Common myeloid progenitor, CD34-positive (primary cell): ENCODE results near the gene MBD3L5.

Experiments used
- CTCF ChIA-PET: fragments of 350-600 bp; sonication (Branson Sonifier 250); formaldehyde crosslinking; loops from one replicate; lab custom pipeline; 2021; ENCODE audit warnings: antibody characterized with exemption; lab: Charles Lee
- POLR2A ChIA-PET: fragments of 350-600 bp; sonication (Branson Sonifier 250); formaldehyde crosslinking; loops from one replicate; lab custom pipeline; 2021; ENCODE audit warnings: antibody characterized with exemption; lab: Charles Lee
- DNase-seq, 3 donors: peaks; one replicate each; pipeline versions ENCODE4 v3.0.0 to v3.0.0-alpha.2; 2013
- H3K27ac ChIP-seq, 2 experiments: 1 replicate in 1 of 2; 2 replicates in 1 of 2; pipeline ENCODE4 v1.7.0; 2013; ENCODE audit warnings: inconsistent platforms in 2 of 2, low read length in 2 of 2, mild to moderate bottlenecking in 2 of 2, low read depth in 1 of 2, moderate library complexity in 1 of 2; ENCODE audit not compliant: severe bottlenecking in 2 of 2, insufficient read depth in 1 of 2, poor library complexity in 1 of 2
- H3K27me3 ChIP-seq, 5 experiments: replicated peaks in 2 of 5; 1 replicate in 3 of 5; 2 replicates in 2 of 5; pipeline versions ENCODE4 v1.6.1 to v1.7.0; 2013; ENCODE audit warnings: low read length in 4 of 5, mild to moderate bottlenecking in 2 of 5, moderate library complexity in 2 of 5, inconsistent platforms in 1 of 5; ENCODE audit not compliant: insufficient read depth in 5 of 5, control insufficient read depth in 4 of 5
- H3K36me3 ChIP-seq, 4 experiments: 1 replicate in 2 of 4; 2 replicates in 2 of 4; pipeline versions ENCODE4 v1.6.1 to v1.7.0; 2013; ENCODE audit warnings: low read length in 3 of 4, control low read depth in 1 of 4, mild to moderate bottlenecking in 1 of 4; ENCODE audit not compliant: control insufficient read depth in 4 of 4, insufficient read depth in 4 of 4
- H3K4me1 ChIP-seq, 4 experiments: 1 replicate in 3 of 4; 2 replicates in 1 of 4; pipeline versions ENCODE4 v1.6.1 to v1.7.1; 2013; ENCODE audit warnings: low read length in 3 of 4, mild to moderate bottlenecking in 3 of 4, control low read depth in 1 of 4, inconsistent platforms in 1 of 4, moderate library complexity in 1 of 4; ENCODE audit not compliant: control insufficient read depth in 4 of 4, insufficient read depth in 4 of 4; ENCODE audit errors: control extremely low read depth in 1 of 4
- H3K4me3 ChIP-seq, 7 experiments: 1 replicate in 4 of 7; 2 replicates in 3 of 7; pipeline versions ENCODE4 v1.5.1 to v1.7.0; 2013; ENCODE audit warnings: mild to moderate bottlenecking in 7 of 7, low read length in 6 of 7, moderate library complexity in 6 of 7, inconsistent platforms in 2 of 7, low read depth in 2 of 7, control low read depth in 1 of 7; ENCODE audit not compliant: insufficient read depth in 4 of 7, control insufficient read depth in 1 of 7; ENCODE audit errors: extremely low read depth in 1 of 7
- H3K9me3 ChIP-seq, 5 experiments: 1 replicate in 4 of 5; 2 replicates in 1 of 5; pipeline versions ENCODE4 v1.6.1 to v1.7.1; 2013; ENCODE audit warnings: low read length in 4 of 5, mild to moderate bottlenecking in 2 of 5, inconsistent platforms in 1 of 5, low read depth in 1 of 5, moderate library complexity in 1 of 5; ENCODE audit not compliant: control insufficient read depth in 4 of 5, insufficient read depth in 2 of 5; ENCODE audit errors: control extremely low read depth in 1 of 5
- WGBS: methylation state at CpG from one replicate; pipeline ENCODE4 v1.1.5; 2013; ENCODE audit not compliant: insufficient coverage; 5-methylcytosine and 5-hydroxymethylcytosine counted together

Gene MBD3L5

DNA sequence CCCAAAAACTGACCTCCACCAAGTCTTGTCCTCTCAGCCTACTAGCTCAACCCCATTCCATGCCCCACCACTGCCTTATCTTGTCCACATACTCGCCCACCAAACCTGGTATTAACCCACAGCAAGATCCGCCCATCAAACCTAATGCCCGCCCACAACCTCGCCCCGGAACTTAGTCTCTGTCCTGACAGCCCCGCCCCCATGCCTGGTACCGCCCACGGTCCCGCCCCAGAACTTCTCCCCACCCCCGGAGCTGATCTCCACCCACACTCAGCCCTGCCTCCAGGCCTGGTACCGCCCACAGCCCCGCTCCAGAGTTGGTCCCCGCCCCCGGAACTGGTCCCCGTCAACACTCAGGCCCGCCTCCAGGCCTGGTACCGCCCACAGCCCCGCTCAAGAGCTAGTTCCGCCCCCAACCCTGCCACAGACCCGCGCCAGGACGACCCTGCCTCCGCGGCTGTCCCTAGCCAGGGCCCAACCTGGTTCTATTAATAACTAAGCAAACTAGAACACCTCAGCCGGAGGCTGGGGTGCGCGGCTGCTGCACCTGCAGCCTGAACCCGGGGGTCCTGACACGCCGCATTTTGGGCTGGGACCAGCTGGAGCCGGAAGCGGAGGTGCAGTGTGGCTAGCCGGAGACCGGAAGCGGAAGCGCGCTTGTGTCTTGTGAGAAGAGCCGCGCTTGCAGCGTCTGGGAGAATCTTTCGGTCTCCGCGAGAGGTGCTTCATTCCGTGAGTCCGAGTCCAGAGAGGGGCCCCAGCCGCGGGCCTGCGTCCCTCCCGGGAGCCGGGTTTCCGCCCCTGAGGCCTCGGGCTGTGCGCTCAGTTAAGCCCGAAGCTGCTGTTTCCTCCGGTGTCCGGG is 38.9 kb downstream of the MBD3L5 start, which contains the start of gene ZNF557:
ZNF557 (plus strand) TSS at position 662 of the 862 bp plus-strand sequence. CDS start 5,372 bp downstream, outside the sequence.
- Histone ChIP-seq H3K9me3 (peaks cover 0 to 16% (median 11%) of the 10 kb centered on the region in 5 experiments), H3K27ac (peak within 1 kb of the TSS; percentile 64 to 89), H3K36me3 (peaks cover 10 to 33% (median 22%) of the 10 kb centered on the region in 4 experiments), H3K27me3 (no peaks in the 10 kb centered on the region), H3K4me3 (peak within 1 kb of the TSS; percentile 90 to 98 (median 97)), H3K4me1 (peaks cover 5 to 13% (median 10%) of the 10 kb centered on the region in 4 experiments)
- ChIA-PET POLR2A (interaction anchor here (0.8 to 1.4 kb wide), 2 partner anchors 18 to 22 kb away, joined by 3 to 6 read pairs; no protein-coding TSS in a partner anchor), CTCF (interaction anchor here (0.6 to 1.4 kb wide), 3 partner anchors 15 to 951 kb away, joined by 3 read pairs; no protein-coding TSS in a partner anchor)
- WGBS: 0% methylated on average over 39 of the region's 56 CpGs
- peak; percentile 98 to 99 (median 99) for DNase-seq

GRCh38 chr19:7069904-7070226 is 39.5 kb downstream of the MBD3L5 start:
- peaks cover 0 to 17% (median 13%) of the 10 kb centered on the region in 5 experiments for H3K9me3 ChIP-seq
- no peaks in the 10 kb centered on the region for H3K27me3 ChIP-seq
- POLR2A ChIA-PET: interaction anchor here (0.8 to 1.4 kb wide), 2 partner anchors 17 to 21 kb away, joined by 3 to 6 read pairs; no protein-coding TSS in a partner anchor
- 0% methylated on average over 4 of the region's 12 CpGs for WGBS
- CTCF ChIA-PET: interaction anchor here (0.6 to 1.4 kb wide), 3 partner anchors 15 to 950 kb away, joined by 3 read pairs; no protein-coding TSS in a partner anchor
- peak overlapping the region; percentile 64 to 89 for H3K27ac ChIP-seq
- H3K4me3 ChIP-seq: peak overlapping the region; percentile 90 to 98 (median 97)
- H3K4me1 ChIP-seq: peaks cover 5 to 13% (median 10%) of the 10 kb centered on the region in 4 experiments
- DNase-seq: no peak
- peaks cover 10 to 39% (median 27%) of the 10 kb centered on the region in 4 experiments for H3K36me3 ChIP-seq

DNA sequence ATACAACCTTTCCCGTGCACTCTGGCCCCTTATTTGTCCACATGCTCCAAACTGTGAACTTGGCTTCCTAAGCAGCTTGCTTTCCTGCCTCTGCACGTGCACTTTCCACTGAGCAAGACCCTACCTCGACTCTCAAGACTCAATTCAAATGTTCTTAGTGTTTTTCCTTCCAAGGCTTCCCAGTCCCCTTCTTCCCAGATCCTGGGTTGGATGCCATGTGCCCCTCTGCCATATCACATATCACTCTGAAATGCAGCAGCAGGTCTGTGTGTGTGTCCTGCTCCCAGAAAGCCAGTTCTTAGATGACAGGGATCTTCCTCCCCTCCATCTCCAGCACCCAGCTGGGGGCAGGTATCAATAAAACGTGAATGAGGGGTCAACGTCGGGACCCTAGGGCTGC is 42.2 kb downstream of the MBD3L5 start:
- Histone ChIP-seq H3K4me3 (no peak overlapping the region), H3K9me3 (peaks cover 1 to 42% (median 34%) of the 10 kb centered on the region in 5 experiments), H3K4me1 (peaks cover 5 to 13% (median 10%) of the 10 kb centered on the region in 4 experiments), H3K36me3 (peaks cover 23 to 65% (median 53%) of the 10 kb centered on the region in 4 experiments), H3K27me3 (no peaks in the 10 kb centered on the region), H3K27ac (no peak overlapping the region)
- ChIA-PET CTCF (no interaction called here), POLR2A (no interaction called here)
- 100% methylated on average over 3 of the region's 6 CpGs for WGBS
- no peak for DNase-seq

DNA sequence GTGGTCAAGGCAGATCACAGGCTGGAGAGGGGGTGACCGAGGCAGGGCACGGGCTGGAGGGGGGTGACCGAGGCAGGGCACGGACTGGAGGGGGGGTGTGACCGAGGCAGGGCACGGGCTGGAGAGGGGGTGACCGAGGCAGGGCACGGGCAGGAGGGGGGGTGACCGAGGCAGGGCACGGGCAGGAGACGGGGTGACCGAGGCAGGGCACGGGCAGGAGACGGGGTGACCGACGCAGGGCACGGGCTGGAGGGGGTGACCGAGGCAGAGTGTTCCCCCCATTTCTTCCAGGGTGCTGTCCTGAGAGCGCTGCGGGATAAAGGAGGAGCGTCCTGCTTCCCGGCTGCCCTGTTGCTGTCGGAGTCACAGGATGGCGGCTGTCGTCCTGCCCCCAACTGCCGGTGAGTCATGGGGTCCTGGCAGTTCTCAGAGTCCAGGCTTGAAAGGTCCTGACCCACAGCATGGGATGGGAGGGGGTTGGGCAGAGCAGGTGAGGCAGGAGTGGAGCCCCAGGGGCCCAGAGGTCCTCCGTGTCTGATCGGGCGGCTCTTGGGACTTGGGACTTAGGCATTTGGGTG is 44.4 kb downstream of the MBD3L5 start:
- POLR2A ChIA-PET: interaction anchor here (0.7 kb wide), 1 partner anchor 70 kb away, joined by 3 read pairs; no protein-coding TSS in a partner anchor
- Histone ChIP-seq H3K27me3 (no peaks in the 10 kb centered on the region), H3K4me3 (no peak overlapping the region), H3K36me3 (peaks cover 41 to 88% (median 72%) of the 10 kb centered on the region in 4 experiments), H3K27ac (no peak overlapping the region), H3K4me1 (peaks cover 5 to 9% (median 9%) of the 10 kb centered on the region in 4 experiments), H3K9me3 (peaks cover 4 to 59% (median 54%) of the 10 kb centered on the region in 5 experiments)
- CTCF ChIA-PET: interaction anchor here (0.6 to 1.3 kb wide), 3 partner anchors 11 to 126 kb away, joined by 3 to 4 read pairs (median 3); no protein-coding TSS in a partner anchor
- DNase-seq: no peak
- WGBS: 99% methylated on average over 28 of the region's 29 CpGs

DNA sequence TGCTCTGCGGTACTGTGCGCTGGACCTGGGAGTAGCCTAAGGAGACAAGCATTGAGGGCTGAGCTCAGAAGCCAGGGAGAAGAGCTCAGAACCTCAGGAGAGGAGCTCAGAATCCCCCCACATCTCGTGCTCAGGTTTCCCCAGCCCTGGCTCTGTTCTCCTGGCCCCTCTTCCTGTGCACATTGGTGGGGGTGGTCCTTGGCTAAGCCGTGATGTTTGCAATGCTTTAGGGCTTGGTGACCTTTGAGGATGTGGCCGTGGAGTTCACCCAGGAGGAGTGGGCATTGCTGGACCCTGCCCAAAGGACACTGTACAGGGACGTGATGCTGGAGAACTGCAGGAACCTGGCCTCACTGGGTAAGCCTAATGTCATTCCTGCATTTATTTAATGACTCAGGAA is 45.8 kb downstream of the MBD3L5 start:
- Histone ChIP-seq H3K9me3 (peaks cover 10 to 73% (median 68%) of the 10 kb centered on the region in 5 experiments), H3K27me3 (no peaks in the 10 kb centered on the region), H3K36me3 (peaks cover 52 to 98% (median 84%) of the 10 kb centered on the region in 4 experiments), H3K4me1 (no peaks in the 10 kb centered on the region), H3K27ac (no peak overlapping the region), H3K4me3 (no peak overlapping the region)
- POLR2A ChIA-PET: no interaction called here
- DNase-seq: no peak
- WGBS: 96% methylated on average over 6 of the region's 6 CpGs
- CTCF ChIA-PET: interaction anchor here (0.6 kb wide), 1 partner anchor 197 kb away, joined by 3 read pairs; no protein-coding TSS in a partner anchor

DNA sequence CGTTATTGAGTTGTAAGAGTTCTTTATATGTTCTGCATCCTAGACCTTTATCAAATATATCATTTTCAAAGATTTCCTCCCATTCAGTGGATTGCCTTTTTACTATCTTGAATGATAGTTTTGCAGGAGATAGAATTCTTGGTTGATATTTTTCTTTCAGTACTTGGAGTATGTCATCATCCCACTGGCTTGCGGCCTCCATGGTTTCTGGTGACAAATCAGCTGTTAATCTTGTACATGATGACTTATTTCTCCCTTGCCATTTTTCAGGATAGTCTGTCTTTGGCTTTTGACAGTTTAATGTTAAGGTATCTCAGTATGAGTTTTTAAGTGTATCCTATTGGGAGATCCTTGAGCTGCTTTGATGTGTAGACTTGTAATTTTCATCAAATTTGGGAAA is 47.6 kb downstream of the MBD3L5 start:
- no CpG with 5 or more reads among the region's 2 CpGs for WGBS
- ChIA-PET CTCF (no interaction called here), POLR2A (interaction anchor here (0.6 kb wide), 1 partner anchor 133 kb away, joined by 3 read pairs; no protein-coding TSS in a partner anchor)
- H3K27ac ChIP-seq: no peak overlapping the region
- peaks cover 60 to 99% (median 91%) of the 10 kb centered on the region in 4 experiments for H3K36me3 ChIP-seq
- no peaks in the 10 kb centered on the region for H3K27me3 ChIP-seq
- no peaks in the 10 kb centered on the region for H3K4me1 ChIP-seq
- H3K9me3 ChIP-seq: peaks cover 22 to 84% (median 79%) of the 10 kb centered on the region in 5 experiments
- DNase-seq: peak in 2 of 3 donors; percentile 55 to 69
- peak overlapping the region in 1 of 7 experiments; percentile 6 for H3K4me3 ChIP-seq
